HG02970 (cell line): ENCODE measurements around the gene LGMN.
A peak's percentile ranks its signal among the peaks of the same experiment; 100 is the strongest.
"Not testable (repeated sequence)": the region's sequence is repeated elsewhere in the genome, so short reads cannot be mapped to it uniquely, and the experiment has no call there.

Experiments
- ATAC-seq: cut with Tn5 transposase; IDR thresholded peaks from one replicate; pipeline ENCODE4 v1.9.1; 2021; ENCODE audit warnings: mild to moderate bottlenecking, moderate library complexity, moderate number of reproducible peaks; ENCODE audit not compliant: unreplicated experiment, low FRiP score

Gene LGMN

DNA sequence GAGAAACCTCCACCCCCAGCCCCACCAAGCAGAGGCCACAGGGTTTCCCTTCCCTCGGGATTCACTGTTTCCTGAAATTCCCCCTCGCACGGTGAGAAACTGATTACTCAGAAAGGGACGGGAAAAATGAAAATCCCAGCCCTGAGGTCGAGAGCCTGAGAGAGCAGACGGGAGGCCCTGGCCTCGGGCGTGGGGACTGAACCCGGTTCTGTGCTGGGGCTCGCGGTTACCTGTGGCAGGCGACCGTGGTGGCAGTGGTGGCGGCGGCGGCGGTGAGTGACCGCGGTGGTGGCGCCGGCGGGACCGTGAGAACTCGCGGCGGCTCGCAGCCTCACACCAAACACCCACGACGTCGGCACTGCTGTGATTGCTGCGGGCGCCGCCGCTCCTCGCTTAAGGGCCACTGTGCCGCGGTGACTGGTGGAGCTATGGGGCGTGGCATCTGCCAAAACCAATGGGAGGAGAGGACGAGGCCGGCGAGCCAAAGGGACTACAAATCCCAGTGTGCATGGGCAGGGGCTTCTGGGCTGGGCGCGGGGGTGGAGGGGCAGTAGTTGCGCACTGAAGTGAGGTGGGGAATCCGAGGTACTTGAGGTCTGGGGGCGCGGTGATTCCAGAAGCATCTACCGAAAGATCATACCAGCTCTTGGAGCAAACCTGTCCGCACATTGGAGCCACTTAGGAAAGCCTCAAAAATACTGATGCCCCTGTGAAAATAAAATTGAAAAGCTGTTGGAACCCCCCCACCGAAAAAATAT is at the start of gene LGMN:
Gene LGMN, minus strand, starts transcription at position 369 of the 758 bp plus-strand sequence. CDS start 15,841 bp downstream, outside the sequence.
- peak; percentile 73 for ATAC-seq

DNA sequence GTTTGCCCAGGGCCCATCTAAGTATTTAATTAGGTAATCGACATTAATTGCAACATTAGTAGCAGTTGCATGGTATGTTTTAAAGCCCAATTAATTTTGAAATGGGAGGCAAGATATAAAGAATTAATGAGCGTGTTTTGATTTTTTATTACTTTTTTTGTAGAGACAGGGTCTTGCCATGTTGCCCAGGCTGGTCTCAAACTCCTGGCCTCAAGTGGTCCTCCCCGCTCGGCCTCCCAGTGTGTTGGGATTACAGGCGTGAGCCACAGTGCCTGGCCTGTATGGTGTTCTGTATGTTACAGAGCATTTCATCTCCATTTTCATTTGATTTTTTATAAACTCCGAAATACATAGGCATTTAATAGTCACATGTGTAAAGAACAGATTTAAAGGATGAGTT is 46.5 kb upstream of the LGMN start:
- no peak for ATAC-seq

DNA sequence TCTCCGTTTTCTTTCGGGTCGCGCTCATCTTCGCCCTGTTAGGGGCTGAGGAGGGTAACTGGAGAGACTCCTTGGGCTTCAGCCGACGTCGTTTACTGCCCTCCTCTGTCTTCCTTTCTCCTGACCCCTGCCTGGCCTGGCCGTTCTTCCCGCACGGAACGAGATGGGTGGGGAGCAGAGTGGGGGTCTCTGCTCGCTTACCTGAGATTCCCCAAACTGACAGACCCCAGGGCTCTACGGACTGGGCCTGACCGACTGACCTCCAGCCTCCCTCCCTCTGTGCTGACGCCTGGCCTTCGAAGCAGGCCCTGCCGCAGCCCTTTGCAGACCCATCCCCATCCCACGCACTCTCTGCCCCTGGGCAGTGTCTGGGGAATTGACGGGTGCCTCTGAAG is 46.1 kb upstream of the LGMN start:
- peak; percentile 2 for ATAC-seq

DNA sequence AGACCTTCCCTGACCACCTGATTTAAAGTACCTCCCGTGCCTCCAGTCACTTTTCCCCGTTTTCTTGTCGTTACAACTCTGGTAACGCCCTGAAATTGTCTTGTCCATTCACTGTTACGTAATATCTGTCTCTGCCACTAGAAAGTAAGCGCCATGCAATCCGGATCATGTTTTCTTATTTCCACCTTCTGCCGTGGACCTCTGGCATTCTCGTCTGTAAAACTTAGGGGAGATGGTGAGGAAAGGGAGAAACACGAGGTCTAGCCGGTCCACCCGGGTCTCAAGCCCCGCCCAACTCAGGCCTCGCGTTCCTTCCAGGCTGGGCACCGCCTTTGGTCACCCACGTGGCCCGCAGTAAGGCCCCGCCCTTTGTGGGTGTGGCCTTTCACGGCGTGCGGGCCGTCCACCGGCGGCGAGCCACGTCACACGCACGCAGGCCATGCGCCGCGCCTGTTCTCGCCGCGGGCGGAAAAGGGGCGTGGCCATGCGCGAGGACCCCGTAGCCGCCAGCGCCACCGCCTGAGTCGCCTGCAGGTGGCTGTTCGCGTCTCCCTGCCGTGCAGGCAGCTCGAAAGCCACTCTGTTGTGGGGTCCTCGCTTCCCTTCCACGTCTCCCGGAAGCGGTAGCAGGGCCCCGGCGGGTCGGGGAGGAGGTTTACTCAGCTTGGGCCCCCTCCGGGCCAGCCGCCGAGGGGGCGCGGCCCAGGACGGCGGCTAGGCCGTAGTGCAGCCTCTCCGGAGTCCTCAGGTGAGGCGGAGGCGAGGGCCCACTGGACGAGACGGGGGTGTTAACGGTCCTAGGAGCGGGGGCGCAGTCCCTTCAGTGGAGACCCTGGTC is 45.5 kb upstream of the LGMN start, which contains the start of gene GOLGA5:
Gene GOLGA5, plus strand, starts transcription at position 597 of the 838 bp plus-strand sequence. CDS start 3,133 bp downstream, outside the sequence.
- peak; percentile 94 for ATAC-seq

DNA sequence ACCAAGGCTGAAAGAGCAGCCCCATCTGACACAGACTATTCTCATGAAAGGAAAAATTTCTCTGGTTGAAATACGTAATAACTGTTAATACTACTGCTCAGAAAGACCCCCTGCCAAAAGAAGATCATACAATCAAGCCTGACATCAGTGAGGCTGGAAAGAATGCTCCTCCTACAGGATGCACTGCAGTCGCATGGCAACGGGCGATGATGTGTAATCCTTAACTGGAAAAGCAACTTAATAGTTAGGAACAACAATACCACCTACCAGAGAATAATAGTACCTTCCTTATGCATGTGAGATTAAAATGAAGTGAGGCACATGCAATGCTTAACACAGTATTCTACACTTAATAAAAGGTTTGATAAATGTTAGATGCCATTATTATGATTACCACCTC is 44.5 kb upstream of the LGMN start:
- no peak for ATAC-seq

DNA sequence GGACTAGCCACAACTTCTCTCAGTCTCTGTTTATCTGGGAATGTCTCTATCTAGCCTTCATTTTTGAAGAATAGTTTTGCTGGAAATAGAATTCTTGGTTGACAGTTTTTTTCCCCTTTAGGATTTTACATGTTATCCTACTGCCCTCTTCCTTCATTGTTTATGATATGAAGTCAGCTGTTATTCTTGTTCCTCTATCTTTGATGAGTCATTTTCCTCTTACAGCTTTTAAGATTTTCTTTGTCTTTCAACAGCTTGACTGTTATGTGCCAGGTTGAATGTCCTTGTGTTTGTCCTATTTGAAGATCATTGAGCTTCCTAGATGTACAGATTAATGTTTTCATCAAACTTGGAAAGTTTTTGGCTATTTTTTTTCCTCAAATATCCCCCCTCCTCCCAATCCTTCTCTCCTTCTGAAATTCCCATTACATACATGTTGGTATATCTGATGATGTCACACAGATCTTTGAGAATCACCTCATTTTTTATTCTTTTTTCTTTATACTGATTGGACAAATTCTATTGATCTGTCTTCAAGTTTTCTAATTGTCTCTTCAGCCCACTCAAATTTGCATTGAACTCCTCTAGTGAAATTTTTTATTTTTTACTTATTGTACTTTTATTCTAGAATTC is 41.1 kb upstream of the LGMN start:
- ATAC-seq: no peak

DNA sequence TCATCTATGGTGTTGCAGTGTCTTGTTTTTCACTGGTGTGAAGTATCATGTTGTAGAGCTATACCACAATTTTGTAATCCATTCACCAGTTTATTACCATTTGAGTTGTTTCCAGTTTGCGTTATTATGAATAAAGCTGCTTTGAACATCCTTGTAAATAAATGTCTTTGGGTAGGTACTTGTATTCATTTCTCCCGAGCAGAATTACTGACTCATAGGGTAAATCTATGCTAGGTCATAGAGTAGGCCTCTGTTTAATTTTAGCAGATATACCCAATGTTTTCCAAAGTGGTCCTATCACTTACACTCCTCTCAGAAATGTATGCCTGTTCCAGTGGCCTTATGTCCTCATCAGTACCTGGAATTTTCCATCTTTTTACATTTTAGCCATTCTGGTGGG is 39.1 kb upstream of the LGMN start:
- ATAC-seq: no peak

DNA sequence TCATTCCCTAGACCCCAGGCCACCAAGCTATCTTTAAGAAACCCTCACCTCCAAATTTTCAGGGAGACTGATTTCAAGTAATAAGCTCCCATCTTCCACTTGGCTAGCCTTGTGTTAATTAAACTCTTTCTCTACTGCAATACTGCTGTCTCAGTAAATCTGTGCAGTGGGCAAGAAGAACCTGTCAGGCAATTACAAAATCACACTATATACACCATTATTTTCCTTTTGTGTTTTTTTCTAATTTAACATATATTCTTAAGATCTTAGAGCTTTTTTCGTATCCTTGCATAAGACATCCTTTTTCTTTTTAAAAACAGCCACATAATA is 38.0 kb upstream of the LGMN start:
- ATAC-seq: no peak

DNA sequence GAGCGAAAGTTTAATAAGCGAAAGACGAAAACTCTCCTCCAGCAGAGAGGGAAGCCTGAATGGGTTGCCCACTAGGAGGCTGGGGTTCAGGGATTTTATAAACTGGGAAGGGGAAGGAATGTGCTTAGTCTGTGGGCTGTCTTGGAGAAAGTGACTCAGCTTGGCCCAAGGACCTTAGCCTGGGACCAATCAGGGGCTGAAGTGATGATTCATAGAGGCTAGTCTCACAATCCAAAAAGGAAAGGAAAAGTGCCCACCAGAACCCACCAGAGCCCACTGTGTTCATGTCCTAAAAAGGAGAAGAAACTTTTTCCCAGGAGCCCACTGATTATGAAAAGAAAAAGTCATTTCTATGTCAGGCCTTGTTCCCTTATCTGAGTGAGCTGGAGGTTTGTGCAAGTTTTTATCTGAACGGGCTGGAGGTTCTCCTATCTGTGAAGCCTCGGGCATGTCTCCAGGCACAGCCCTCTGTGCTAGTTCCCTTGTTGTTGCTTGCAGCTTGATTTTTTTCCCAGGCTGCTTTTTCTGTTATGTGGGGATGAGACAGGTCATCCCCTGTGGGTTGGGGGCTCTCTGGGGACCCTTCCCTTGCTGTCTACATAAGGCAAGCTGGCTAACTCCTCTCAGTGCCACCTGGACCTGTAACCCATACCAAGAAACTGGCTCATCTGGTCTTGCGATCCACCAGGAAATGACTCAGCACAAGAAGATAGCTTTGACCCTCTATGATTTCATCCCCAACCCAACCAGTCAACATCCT is 37.4 kb upstream of the LGMN start:
- no peak for ATAC-seq

DNA sequence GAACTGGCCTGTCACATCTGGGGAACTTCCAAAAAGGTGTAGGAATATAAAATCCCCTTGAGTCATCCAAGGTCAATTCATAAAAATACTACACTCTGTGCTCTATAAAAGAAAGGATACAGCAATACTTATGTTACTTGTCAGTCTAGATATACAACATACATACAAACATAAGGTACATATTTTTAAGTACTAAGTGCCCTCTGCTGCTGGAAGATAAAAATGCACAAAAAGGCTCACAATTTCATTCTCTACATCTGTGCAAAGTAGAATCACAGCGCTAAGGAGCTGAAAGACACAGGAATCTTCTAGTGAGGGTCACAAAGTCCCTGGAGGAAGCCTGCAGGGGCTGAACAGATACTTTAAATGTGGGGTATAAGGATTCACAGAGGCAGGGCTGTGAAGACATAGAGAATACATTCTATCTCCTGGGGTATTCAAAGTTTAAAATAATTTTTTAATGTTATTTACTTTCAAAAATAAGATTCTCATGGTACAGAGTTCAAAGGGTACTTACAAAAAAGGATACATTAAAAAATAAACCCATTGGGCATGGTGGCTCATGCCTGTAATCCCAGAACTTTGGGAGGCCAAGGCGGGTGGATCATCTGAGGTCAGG is 35.5 kb upstream of the LGMN start:
- ATAC-seq: no peak

DNA sequence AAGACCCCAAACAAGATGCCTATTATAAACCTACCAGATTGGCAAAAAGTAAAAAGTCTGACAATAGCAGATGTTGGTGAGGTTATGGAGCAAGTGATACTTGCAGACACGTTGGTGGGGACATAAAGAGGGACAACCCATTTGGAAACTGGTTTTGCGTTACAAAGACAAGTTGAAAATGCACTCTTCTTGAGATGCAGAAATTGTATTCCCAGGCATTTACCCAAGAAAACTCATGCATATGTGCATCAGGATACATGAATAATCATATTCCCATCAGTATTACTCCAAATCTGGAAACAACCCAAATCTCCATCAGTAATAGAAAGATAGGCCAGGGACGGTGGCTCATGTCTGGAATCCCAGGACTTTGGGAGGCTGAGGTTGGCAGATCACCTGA is 32.9 kb upstream of the LGMN start:
- no peak for ATAC-seq

DNA sequence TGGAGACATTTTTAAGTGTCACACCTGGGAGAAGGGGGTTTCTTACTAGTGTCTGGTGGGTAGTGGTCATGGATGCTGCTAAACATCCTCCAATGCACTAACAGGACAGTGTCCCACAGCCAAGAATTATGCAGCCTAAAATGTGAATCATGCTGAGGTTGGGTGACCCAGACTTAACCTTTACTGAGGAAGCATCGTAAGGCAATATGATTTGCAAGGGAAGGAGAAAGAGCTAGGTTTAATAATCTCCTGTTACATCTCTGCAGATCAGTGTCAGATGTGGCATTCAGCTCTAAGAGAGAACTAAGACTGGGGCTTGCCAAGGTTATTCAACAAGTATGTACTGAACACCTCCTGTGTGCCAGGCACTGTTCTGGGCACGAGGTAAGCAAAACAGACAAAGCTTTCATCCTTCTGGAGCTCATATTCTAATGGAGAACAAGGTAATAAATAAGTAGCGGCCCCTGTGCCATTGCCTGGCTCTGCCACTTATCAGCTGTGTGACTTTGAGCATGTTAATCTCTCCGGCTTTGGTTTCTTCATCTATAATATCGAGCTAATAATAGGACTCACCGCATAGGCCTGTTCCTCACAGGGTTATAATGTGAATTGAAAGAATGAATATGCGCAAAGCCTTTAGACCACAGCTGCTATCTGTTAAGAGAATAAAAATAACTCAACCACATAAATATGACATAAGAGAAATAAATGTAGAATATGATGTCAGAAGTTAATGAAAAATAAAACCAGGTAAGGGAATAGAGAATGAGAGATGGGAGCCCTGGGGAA is 32.2 kb upstream of the LGMN start:
- no peak for ATAC-seq

DNA sequence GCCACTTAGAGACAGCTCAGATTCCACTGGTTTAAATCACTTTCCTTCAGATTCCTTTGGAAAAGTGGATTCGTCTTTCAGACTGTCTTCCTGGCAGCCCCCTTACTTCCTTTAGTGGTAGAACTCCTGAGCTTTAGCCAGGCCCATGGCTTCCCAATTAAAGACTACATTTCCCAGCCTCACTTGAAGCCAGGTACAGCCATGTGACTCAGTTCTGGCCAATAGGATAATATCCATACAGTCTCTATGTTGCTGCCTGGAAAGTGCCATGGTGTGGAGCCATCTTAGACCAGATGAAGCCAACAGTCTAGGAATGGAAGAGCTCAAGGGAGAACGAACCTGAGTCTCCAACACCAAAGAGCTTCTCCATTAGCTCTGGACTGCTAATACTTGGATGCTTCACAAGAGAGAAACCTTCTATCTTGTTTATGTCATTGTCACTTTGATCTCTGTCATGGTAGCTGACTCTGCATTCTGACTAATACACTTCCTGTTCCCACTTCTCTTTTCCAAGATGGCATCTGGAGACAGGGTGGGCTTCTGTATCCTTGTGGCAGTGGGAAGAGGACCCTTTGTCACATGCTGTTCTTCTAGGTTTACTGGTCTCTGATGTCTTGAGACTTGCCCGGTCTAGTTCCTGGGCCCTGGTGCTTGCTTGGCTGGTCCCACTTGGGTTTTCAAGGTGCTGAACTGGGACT is 30.6 kb upstream of the LGMN start:
- ATAC-seq: not testable (repeated sequence)

DNA sequence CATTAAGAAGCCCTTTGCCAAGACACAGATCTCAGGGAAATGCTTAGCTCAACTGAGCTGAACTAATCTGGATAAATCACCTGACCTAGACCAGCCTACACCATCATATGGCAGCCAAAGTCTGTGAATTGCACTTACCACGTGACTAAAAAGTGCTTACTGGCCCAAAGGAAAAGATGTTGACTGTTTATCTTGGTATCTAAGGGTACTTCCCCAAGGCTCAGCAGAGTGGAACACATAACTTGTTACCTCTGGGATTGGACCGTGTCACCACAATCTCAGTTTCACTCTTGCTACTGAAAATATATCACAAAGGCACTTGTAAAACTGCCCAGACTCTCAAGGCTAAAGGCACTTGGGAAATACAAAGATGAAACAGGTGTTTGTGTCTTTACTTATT is 26.9 kb upstream of the LGMN start:
- peak; percentile 83 for ATAC-seq

DNA sequence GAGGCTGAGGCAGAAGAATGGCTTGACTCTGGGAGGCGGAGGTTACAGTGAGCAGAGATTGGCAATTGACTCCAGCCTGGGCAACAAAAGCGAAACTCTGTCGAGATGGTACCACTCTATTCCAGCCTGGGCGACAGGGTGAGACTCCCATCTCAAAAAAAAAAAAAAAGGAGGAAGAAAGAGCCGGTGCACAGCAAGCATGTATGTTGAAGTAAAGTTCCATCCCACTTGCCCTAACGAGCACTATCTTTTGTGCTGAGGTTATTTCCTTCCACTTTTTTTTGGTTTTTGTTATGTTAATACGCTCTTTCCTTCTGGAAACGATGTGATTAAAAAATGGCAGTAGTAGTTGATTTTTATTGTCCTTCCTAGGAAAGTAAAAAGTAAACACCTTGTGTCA is 26.1 kb upstream of the LGMN start:
- ATAC-seq: no peak

DNA sequence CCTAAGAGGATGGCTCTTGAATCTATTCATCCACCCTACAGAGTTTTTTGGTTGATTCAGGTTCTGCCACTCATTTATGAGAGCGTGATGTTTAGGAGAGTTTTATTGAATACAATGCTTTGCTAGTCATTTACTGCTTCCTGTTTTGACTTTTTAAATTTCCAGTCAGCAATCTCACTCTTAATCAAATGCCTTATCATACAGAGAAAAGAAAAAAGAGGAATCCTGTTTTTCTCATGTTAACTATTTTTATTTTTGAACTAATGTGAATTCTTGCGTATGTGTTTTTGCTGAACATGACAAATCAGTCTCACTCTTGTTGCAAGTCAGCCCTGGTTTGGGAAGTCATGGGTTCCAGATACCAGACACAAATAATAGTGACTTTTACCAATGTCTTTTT is 22.1 kb upstream of the LGMN start:
- no peak for ATAC-seq

DNA sequence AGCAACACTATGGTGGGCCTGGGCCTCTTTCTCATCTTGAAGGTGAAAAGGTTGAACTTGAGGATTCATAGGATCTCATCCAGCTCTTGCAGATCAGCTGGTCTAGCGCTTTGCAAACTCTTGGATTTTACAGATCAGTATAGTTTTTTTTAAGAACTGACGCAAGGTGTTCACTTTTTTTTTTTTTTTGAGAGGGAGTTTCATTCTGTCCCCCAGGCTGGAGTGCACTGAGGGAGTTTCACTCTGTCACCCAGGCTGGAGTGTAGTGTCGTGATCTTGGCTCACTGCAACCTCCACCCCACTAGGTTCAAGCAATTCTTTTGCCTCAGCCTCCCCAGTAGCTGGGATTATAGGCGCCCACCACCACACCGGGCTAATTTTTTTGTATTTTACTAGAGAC is 20.4 kb upstream of the LGMN start:
- ATAC-seq: no peak

DNA sequence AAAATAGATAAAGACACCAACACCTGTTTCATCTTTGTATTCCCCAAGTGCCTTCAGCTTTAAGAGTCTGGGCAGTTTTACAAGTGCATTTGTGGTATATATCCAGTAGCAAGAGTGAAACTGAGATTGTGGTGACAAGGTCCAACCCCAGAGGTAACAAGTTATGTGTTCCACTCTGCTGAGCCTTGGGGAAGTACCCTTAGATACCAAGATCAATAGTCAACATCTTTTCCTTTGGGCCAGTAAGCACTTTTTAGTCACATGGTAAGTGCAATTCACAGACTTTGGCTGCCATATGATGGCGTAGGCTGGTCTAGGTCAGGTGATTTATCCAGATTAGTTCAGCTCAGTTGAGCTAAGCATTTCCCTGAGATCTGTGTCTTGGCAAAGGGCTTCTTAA is 19.8 kb upstream of the LGMN start:
- peak; percentile 83 for ATAC-seq
